Upper lobe of left lung (tissue), 4 donors: Measurements from ENCODE around the gene GNAI2.

Source experiments
- CTCF ChIP-seq, 6 experiments: fragments of 450-650 bp in 4 of 6; fragments of 200-600 bp in 2 of 6; sonication (generic) in 2 of 6; IDR thresholded peaks; one replicate each; pipeline ENCODE4 v1.5.1; 2016 to 2019; ENCODE audit warnings: antibody characterized with exemption in 6 of 6
- EP300 ChIP-seq, 4 donors: sonication (generic); formaldehyde crosslinking; IDR thresholded peaks; one replicate each; pipeline ENCODE4 v1.5.1; 2017; ENCODE audit warnings: antibody characterized with exemption in 4 of 4, control low read depth in 2 of 4
- POLR2A ChIP-seq, 4 donors: fragments of 450-650 bp; IDR thresholded peaks; one replicate each; pipeline ENCODE4 v1.5.1; 2016 to 2017; ENCODE audit warnings: antibody characterized with exemption in 4 of 4, mild to moderate bottlenecking in 2 of 4
- POLR2AphosphoS5 ChIP-seq, 2 donors: sonication (generic); formaldehyde crosslinking; IDR thresholded peaks; one replicate each; pipeline ENCODE4 v1.5.1; 2017; ENCODE audit warnings: antibody characterized with exemption in 2 of 2

GRCh38 chr3:50221411-50222168 is 14.4 kb upstream of the GNAI2 start:
- TF ChIP-seq CTCF (IDR thresholded peaks at IDR 0.05) (no peak), POLR2A (IDR thresholded peaks at IDR 0.05) (no peak), EP300 (IDR thresholded peaks at IDR 0.05) (no peak), POLR2AphosphoS5 (IDR thresholded peaks at IDR 0.05) (no peak)
